Omental fat pad (tissue), 4 donors: ENCODE measurements around the gene BAD. TPM values are rescaled to one million over a fixed set of nuclear protein-coding genes. Genes with fewer than 3 reads are reported as not detected.
"Not testable (repeated sequence)": the region's sequence is repeated elsewhere in the genome, so short reads cannot be mapped to it uniquely, and the experiment has no call there.

Experiments used
- ATAC-seq: fragments of 150-250 bp; one replicate; pipeline ENCODE4 v1.9.1; 2016; ENCODE audit warnings: mild to moderate bottlenecking, moderate library complexity; ENCODE audit not compliant: low FRiP score
- DNase-seq: peaks from one replicate; pipeline ENCODE4 v3.0.0-alpha.2; 2019; ENCODE audit warnings: low spot score
- CTCF ChIP-seq, 3 donors: fragments of 450-650 bp; IDR thresholded peaks; one replicate each; pipeline ENCODE4 v1.5.1; 2016 to 2017; ENCODE audit warnings: antibody characterized with exemption in 3 of 3, mild to moderate bottlenecking in 3 of 3, moderate library complexity in 2 of 3
- total RNA-seq, 4 donors: library from RNA; depleted of rRNA; stranded (reverse); fragments of >200 nt; gene quantifications; one replicate each; pipeline ENCODE4 v1.1.0, GENCODE V29; 2016

BAD gene
- total RNA-seq, 4 donors from 2014 or later: 47.9 to 89.7 (median 78.8) TPM

GRCh38 chr11:64324692-64325469 lies 40.4 kb upstream of the BAD start:
- no peak for TF ChIP-seq CTCF (IDR thresholded peaks at IDR 0.05)
- no peak for ATAC-seq

GRCh38 chr11:64323984-64324383 lies 39.5 kb upstream of the BAD start:
- DNase-seq, ATAC-seq: not testable (repeated sequence)

More at GRCh38 chr11:64324692-64325469, 40.4 kb upstream of the BAD start:
- no peak for DNase-seq

- no peak for TF ChIP-seq CTCF (IDR thresholded peaks at IDR 0.05)
- ATAC-seq: no peak
- DNase-seq: no peak
These were observed 38.9 kb upstream of the BAD start for GRCh38 chr11:64323373-64323772.

GRCh38 chr11:64322925-64323260 lies 38.4 kb upstream of the BAD start:
- no peak for TF ChIP-seq CTCF (IDR thresholded peaks at IDR 0.05)
- no peak for ATAC-seq
- no peak for DNase-seq

- no peak for TF ChIP-seq CTCF (IDR thresholded peaks at IDR 0.05)
- ATAC-seq: no peak
- DNase-seq: no peak
These were observed 37.1 kb upstream of the BAD start for GRCh38 chr11:64321533-64321932.

GRCh38 chr11:64321026-64321425 lies 36.6 kb upstream of the BAD start:
- ATAC-seq (no peak), DNase-seq (no peak)
- no peak for TF ChIP-seq CTCF (IDR thresholded peaks at IDR 0.05)

GRCh38 chr11:64320556-64320955 lies 36.1 kb upstream of the BAD start:
- DNase-seq: no peak
- no peak for ATAC-seq
- no peak for TF ChIP-seq CTCF (IDR thresholded peaks at IDR 0.05)
